GM12878 (cell line): ENCODE measurements around the gene NLE1.

ENCODE experiments used
- BCL11A ChIP-seq: IDR thresholded peaks from 2 replicates; pipeline ENCODE4 v1.6.1; 2011; ENCODE audit warnings: low read depth, low read length
- CBFB ChIP-seq: IDR thresholded peaks from 2 replicates; pipeline ENCODE4 v1.6.1; 2016; ENCODE audit warnings: antibody characterized with exemption, low read depth
- CHD2 ChIP-seq: IDR thresholded peaks from 2 replicates; pipeline ENCODE4 v1.6.1; 2011; ENCODE audit warnings: low read depth, low read length, improper control_type of control experiment, borderline replicate concordance
- FOXK2 ChIP-seq: fragments of 450-650 bp; IDR thresholded peaks from 2 replicates; pipeline ENCODE4 v1.6.1; 2017; ENCODE audit warnings: mild to moderate bottlenecking, moderate library complexity
- RAD21 ChIP-seq: IDR thresholded peaks from 2 replicates; pipeline ENCODE4 v1.6.1; 2011; ENCODE audit warnings: mild to moderate bottlenecking, low read depth, low read length, moderate library complexity; ENCODE audit not compliant: insufficient read depth
- RBBP5 ChIP-seq: fragments of 200-600 bp; sonication (generic); conservative IDR thresholded peaks from 2 replicates; pipeline ENCODE4 v1.6.1; 2016
- RFX5 ChIP-seq: IDR thresholded peaks from 2 replicates; pipeline ENCODE4 v1.6.1; 2011; ENCODE audit warnings: low read depth, low read length, improper control_type of control experiment
- SIN3A ChIP-seq: IDR thresholded peaks from 2 replicates; pipeline ENCODE4 v1.6.1; 2012; ENCODE audit warnings: low read depth, low read length, improper control_type of control experiment
- TF ChIP-seq, protein P1 (sequence below), 3 experiments: IDR thresholded peaks in 2 of 3; conservative IDR thresholded peaks in 1 of 3; 2 replicates each; pipeline ENCODE4 v1.5.1; 2011; ENCODE audit warnings: low read depth in 3 of 3, low read length in 3 of 3, mild to moderate bottlenecking in 3 of 3, control low read depth in 2 of 3, moderate library complexity in 2 of 3, inconsistent platforms in 1 of 3, mixed read lengths in 1 of 3; ENCODE audit not compliant: control insufficient read depth in 2 of 3, insufficient read depth in 1 of 3; ENCODE audit errors: extremely low read depth in 1 of 3

DNA sequence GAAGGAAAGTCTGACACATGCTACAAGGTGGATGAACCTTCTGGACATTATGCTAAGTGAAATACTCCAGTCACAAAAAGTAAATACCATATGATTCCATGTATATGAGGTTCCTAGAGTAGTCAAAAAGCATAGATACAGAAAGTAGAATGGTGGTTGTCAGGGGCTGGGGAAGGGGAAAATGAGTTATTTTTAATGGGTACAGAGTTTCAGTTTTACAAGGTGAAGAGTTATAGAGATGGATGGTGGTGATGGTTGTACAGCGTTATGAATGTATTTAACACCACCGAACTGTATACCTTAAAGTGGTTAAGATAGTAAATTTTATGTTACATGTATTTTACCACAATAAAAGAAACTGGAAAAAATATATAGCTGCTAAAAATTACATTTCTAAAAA is 40.4 kb downstream of the NLE1 start:
- TF ChIP-seq, protein P1, sequence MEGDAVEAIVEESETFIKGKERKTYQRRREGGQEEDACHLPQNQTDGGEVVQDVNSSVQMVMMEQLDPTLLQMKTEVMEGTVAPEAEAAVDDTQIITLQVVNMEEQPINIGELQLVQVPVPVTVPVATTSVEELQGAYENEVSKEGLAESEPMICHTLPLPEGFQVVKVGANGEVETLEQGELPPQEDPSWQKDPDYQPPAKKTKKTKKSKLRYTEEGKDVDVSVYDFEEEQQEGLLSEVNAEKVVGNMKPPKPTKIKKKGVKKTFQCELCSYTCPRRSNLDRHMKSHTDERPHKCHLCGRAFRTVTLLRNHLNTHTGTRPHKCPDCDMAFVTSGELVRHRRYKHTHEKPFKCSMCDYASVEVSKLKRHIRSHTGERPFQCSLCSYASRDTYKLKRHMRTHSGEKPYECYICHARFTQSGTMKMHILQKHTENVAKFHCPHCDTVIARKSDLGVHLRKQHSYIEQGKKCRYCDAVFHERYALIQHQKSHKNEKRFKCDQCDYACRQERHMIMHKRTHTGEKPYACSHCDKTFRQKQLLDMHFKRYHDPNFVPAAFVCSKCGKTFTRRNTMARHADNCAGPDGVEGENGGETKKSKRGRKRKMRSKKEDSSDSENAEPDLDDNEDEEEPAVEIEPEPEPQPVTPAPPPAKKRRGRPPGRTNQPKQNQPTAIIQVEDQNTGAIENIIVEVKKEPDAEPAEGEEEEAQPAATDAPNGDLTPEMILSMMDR (IDR thresholded peaks at IDR 0.05 in 2 of 3, conservative IDR thresholded peaks at IDR 0.05 in 1 of 3; ENCODE audit: control insufficient read depth in 2 of 3, extremely low read depth in 1 of 3, insufficient read depth in 1 of 3, low read depth in 3 of 3, low read length in 3 of 3) = no peak
- no peak for TF ChIP-seq RFX5
- TF ChIP-seq FOXK2 = no peak
- no peak for TF ChIP-seq RAD21
- no peak for TF ChIP-seq RBBP5
- no peak for TF ChIP-seq SIN3A
- TF ChIP-seq CBFB = no peak
- no peak for TF ChIP-seq BCL11A
- TF ChIP-seq CHD2 = no peak
